GM19193 (cell line): ENCODE results near the gene ARID3A.
A peak's percentile ranks its signal among the peaks of the same experiment; 100 is the strongest.

Experiments used
- POLR2A ChIP-seq: IDR thresholded peaks from 4 replicates; pipeline ENCODE4 v1.6.1; 2011; ENCODE audit not compliant: insufficient read depth, insufficient read length; ENCODE audit errors: extremely low read depth

ARID3A gene, protein sequence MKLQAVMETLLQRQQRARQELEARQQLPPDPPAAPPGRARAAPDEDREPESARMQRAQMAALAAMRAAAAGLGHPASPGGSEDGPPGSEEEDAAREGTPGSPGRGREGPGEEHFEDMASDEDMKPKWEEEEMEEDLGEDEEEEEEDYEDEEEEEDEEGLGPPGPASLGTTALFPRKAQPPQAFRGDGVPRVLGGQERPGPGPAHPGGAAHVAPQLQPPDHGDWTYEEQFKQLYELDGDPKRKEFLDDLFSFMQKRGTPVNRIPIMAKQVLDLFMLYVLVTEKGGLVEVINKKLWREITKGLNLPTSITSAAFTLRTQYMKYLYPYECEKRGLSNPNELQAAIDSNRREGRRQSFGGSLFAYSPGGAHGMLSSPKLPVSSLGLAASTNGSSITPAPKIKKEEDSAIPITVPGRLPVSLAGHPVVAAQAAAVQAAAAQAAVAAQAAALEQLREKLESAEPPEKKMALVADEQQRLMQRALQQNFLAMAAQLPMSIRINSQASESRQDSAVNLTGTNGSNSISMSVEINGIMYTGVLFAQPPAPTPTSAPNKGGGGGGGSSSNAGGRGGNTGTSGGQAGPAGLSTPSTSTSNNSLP

GRCh38 chr19:925526-926322 is at the start of gene ARID3A:
ARID3A (plus strand) TSS chr19:926035; CDS start chr19:929529, 3,494 bp downstream.
- peak; percentile 63 for TF ChIP-seq POLR2A

- TF ChIP-seq POLR2A: no peak
These were observed 49.7 kb upstream of the ARID3A start for GRCh38 chr19:876089-876488.

DNA sequence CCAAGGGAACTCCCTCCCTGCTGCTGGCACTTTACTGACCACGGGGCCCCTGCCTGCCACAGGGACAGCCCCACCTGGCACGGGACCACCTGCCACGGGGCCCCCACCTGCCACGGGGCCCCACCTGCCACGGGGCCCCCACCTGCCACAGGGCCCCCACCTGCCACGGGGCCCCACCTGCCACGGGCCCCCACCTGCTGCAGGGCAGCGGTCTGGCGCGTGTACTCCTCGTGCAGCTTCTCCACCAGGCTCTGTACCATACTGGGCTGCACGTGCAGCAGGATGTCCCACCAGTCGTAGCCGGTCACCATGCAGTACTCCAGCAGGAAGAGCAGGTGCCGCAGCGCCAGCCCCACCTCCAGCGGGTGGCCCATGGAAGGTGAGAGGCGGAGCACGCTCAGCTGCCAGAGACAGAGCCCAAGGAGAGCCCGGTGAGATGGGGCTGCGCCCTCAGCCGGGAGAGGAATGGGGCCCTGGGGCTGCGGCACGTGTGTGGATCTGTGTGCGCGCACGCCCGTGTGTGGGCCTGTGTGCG is 49.0 kb upstream of the ARID3A start:
- no peak for TF ChIP-seq POLR2A

GRCh38 chr19:879711-880438 is 46.0 kb upstream of the ARID3A start:
- no peak for TF ChIP-seq POLR2A

GRCh38 chr19:881385-882071 is 44.3 kb upstream of the ARID3A start:
- no peak for TF ChIP-seq POLR2A

GRCh38 chr19:882871-883497 is 42.9 kb upstream of the ARID3A start:
- TF ChIP-seq POLR2A: no peak

DNA sequence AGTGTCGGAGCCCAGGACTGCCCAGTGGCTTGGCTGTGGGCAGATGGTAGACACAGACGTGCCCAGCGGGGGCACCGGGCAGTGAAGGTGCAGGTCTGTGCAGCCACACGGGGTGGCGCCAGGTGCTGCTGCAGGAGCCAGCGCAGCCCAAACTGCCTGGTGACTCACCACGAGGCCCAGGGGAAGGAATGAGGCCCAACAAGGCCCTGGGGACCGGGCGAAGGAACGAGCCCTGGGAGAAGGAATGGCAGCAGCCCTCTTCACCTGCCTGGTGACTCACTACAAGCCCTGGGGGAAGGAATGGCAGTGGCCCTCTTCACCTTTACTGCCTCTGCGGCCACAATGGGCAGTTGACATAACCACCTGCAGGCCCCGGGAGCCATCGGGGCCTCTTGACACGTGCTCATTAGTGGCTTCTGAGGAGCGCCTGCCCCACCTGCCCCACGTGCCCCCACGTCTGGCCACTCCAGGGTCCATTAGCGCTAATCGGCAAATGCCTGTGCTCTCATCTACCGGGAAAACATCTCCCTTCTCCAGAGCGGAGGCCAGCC is 42.1 kb upstream of the ARID3A start:
- TF ChIP-seq POLR2A: no peak

DNA sequence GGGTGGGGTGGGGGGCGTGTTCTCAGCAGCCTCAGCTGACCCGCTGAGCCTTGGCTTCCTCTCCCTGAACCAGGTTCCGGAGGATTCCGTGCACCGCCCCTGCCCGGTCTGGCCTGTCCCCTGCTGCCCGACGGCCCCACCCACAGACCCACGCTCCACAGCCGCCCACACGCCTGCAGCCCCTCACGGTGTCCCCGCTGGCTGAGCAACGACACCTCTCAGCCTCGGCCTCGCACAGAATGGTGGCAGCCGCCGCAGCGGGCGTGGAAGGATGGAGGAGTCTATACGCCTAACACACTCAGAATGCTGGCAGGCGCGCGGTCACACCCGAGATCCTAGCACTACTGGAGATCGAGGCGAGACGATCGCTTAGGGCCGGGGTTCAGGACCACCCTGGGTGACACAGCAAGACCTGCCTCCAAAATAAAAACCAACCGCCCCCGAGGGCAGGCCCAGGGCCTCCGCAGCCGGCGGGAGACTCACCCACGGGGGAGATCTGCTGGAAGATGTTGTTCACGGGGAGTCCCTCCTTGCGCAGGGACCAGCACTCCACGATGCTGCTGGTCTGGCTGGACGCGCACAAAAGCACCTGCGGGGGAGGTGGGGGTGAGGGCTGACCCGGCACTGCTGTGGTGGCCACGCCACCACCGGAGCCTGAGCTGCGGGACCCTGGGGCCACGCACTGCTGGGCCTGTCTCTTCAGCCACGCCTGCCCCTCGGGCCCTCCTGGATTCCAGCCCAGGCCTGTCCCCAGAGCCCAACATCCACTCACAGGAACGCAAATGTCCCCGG is 41.2 kb upstream of the ARID3A start:
- TF ChIP-seq POLR2A: no peak

GRCh38 chr19:885536-886224 is 40.2 kb upstream of the ARID3A start:
- no peak for TF ChIP-seq POLR2A

GRCh38 chr19:887072-887471 is 38.8 kb upstream of the ARID3A start:
- TF ChIP-seq POLR2A: no peak

GRCh38 chr19:887599-887998 is 38.2 kb upstream of the ARID3A start:
- no peak for TF ChIP-seq POLR2A
